ENCODE data around the gene RPL36AL.

Gene RPL36AL

GRCh38 chr14:49623941-49624839 is 3.8 kb upstream of the RPL36AL start:
- TF ChIP-seq GATA3 (IDR thresholded peaks at IDR 0.05; ENCODE audit: low read depth, low read length) (no peak), GATA2 (IDR thresholded peaks at IDR 0.05; ENCODE audit: low read depth, low read length) (no peak)

- no peak for TF ChIP-seq GATA3 (IDR thresholded peaks at IDR 0.05; ENCODE audit: low read depth, low read length)
- no peak for TF ChIP-seq GATA2 (IDR thresholded peaks at IDR 0.05; ENCODE audit: low read depth, low read length)
Observed at GRCh38 chr14:49623387-49623786, 3.0 kb upstream of the RPL36AL start.

- TF ChIP-seq GATA3 (IDR thresholded peaks at IDR 0.05; ENCODE audit: low read depth, low read length) (no peak), GATA2 (IDR thresholded peaks at IDR 0.05; ENCODE audit: low read depth, low read length) (no peak)
Observed at GRCh38 chr14:49622022-49622607, 1.7 kb upstream of the RPL36AL start.

GRCh38 chr14:49621114-49621881 is 872 bp upstream of the RPL36AL start:
- TF ChIP-seq GATA3 (IDR thresholded peaks at IDR 0.05; ENCODE audit: low read depth, low read length) (no peak), GATA2 (IDR thresholded peaks at IDR 0.05; ENCODE audit: low read depth, low read length) (no peak)

- TF ChIP-seq GATA2 (IDR thresholded peaks at IDR 0.05; ENCODE audit: low read depth, low read length) (no peak), GATA3 (IDR thresholded peaks at IDR 0.05; ENCODE audit: low read depth, low read length) (no peak)
Observed at GRCh38 chr14:49619730-49620129, 696 bp downstream of the RPL36AL start.

GRCh38 chr14:49617852-49618519 is 2.4 kb downstream of the RPL36AL start:
- no peak for TF ChIP-seq GATA3 (IDR thresholded peaks at IDR 0.05; ENCODE audit: low read depth, low read length)
- no peak for TF ChIP-seq GATA2 (IDR thresholded peaks at IDR 0.05; ENCODE audit: low read depth, low read length)

- TF ChIP-seq GATA2 (IDR thresholded peaks at IDR 0.05; ENCODE audit: low read depth, low read length) (no peak), GATA3 (IDR thresholded peaks at IDR 0.05; ENCODE audit: low read depth, low read length) (no peak)
Observed at GRCh38 chr14:49615776-49616175, 4.7 kb downstream of the RPL36AL start.

- TF ChIP-seq GATA3 (IDR thresholded peaks at IDR 0.05; ENCODE audit: low read depth, low read length) (no peak), GATA2 (IDR thresholded peaks at IDR 0.05; ENCODE audit: low read depth, low read length) (no peak)
Observed at GRCh38 chr14:49614196-49614595, 6.2 kb downstream of the RPL36AL start.

GRCh38 chr14:49612671-49613070 is 7.8 kb downstream of the RPL36AL start:
- TF ChIP-seq GATA3 (IDR thresholded peaks at IDR 0.05; ENCODE audit: low read depth, low read length) = no peak
- no peak for TF ChIP-seq GATA2 (IDR thresholded peaks at IDR 0.05; ENCODE audit: low read depth, low read length)

GRCh38 chr14:49612251-49612650 is 8.2 kb downstream of the RPL36AL start:
- TF ChIP-seq GATA3 (IDR thresholded peaks at IDR 0.05; ENCODE audit: low read depth, low read length) (no peak), GATA2 (IDR thresholded peaks at IDR 0.05; ENCODE audit: low read depth, low read length) (no peak)

GRCh38 chr14:49607583-49607982 is 12.8 kb downstream of the RPL36AL start:
- TF ChIP-seq GATA2 (IDR thresholded peaks at IDR 0.05; ENCODE audit: low read depth, low read length) = no peak
- no peak for TF ChIP-seq GATA3 (IDR thresholded peaks at IDR 0.05; ENCODE audit: low read depth, low read length)

- no peak for TF ChIP-seq GATA3 (IDR thresholded peaks at IDR 0.05; ENCODE audit: low read depth, low read length)
- no peak for TF ChIP-seq GATA2 (IDR thresholded peaks at IDR 0.05; ENCODE audit: low read depth, low read length)
Observed at GRCh38 chr14:49598485-49599300, 21.7 kb downstream of the RPL36AL start, which contains the start of gene LRR1. Gene LRR1, plus strand, starts transcription at chr14:49598940. Its CDS starts 81 bp downstream, at chr14:49599021.

GRCh38 chr14:49598189-49598484 is 22.3 kb downstream of the RPL36AL start:
- no peak for TF ChIP-seq GATA3 (IDR thresholded peaks at IDR 0.05; ENCODE audit: low read depth, low read length)
- no peak for TF ChIP-seq GATA2 (IDR thresholded peaks at IDR 0.05; ENCODE audit: low read depth, low read length)
